H7 (cell line): ENCODE measurements around the gene OPTC. TPM values are rescaled to one million over a fixed set of nuclear protein-coding genes. Genes with fewer than 3 reads are reported as not detected.

ENCODE experiments used
- DNase-seq: peaks from one replicate; pipeline ENCODE4 v3.0.0; 2012
- H3K27me3 ChIP-seq: 2 replicates; pipeline ENCODE4 v1.6.0; 2011; ENCODE audit warnings: mild to moderate bottlenecking, low read length; ENCODE audit not compliant: control insufficient read depth, insufficient read depth
- H3K36me3 ChIP-seq: replicated peaks from 2 replicates; pipeline ENCODE4 v1.5.1; 2011; ENCODE audit warnings: low read length; ENCODE audit not compliant: control insufficient read depth, insufficient read depth
- H3K4me3 ChIP-seq: 2 replicates; pipeline ENCODE4 v1.5.1; 2011; ENCODE audit warnings: low read depth, mild to moderate bottlenecking, control low read depth, low read length, moderate library complexity; ENCODE audit not compliant: insufficient read depth
- total RNA-seq: library from RNA; depleted of rRNA; stranded (reverse); fragments of >200 nt; shearing (Covaris generic); gene quantifications from 2 replicates; pipeline ENCODE4 v1.2.3, GENCODE V29; 2014

The OPTC gene
- total RNA-seq, 1 experiment from 2014 or later: 0.80 TPM

DNA sequence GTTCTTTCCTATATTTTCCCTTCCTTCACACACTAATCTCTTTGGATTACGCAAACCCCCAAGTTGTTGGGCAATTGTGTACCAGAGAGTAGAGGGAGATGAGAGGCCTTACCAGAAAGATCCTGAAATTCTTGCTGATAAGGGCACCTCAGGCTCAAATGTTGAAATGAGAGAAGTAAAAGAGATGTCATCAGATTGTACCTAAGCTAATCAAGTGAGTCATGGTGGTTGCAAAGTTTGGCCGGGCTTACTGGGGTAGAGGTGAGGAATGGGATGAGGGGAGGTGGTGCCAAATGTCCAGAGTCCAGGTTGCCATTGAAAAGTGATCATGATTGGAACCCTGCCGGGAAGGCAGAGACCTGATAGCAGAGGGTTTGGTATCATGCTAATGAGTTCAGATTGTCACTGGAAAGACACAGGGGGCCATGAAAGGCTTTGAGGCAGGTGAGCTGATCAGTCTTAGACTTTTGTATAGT is 43.1 kb downstream of the OPTC start:
- no peak for DNase-seq
- Histone ChIP-seq H3K36me3 (no peaks in the 10 kb centered on the region), H3K27me3 (no peaks in the 10 kb centered on the region), H3K4me3 (no peak overlapping the region)

DNA sequence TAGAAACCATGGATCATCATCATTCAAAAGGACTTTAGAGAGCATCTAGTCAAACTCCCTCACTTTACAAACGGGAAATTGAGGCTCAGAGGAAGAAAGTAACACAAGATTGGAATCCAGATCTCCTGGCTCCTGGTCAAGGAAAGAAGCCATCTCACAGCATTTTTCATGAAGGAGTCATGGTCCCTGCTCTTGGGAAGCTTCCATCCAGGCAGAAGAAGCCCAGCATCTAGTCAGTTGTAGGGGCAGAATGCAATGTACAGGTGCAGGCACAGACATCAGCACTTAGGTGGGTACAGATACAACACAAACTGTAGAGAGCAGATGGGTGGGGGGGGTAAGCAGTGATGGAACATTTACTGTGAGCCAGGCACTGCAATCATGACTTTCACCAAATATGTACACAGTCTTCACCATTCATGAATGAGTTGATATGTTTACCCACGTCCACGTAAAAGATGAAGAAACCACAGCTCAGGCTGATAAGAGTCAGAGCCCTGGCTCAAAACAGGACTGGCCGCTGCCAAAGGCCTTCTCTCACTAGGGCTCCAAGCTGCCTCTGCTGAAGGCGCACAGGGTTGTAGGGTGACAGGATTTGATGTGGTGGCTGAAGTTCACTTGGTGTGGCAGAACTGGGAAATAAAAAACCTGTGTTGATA is 44.0 kb downstream of the OPTC start:
- no peak for DNase-seq
- Histone ChIP-seq H3K36me3 (no peaks in the 10 kb centered on the region), H3K27me3 (no peaks in the 10 kb centered on the region), H3K4me3 (no peak overlapping the region)

DNA sequence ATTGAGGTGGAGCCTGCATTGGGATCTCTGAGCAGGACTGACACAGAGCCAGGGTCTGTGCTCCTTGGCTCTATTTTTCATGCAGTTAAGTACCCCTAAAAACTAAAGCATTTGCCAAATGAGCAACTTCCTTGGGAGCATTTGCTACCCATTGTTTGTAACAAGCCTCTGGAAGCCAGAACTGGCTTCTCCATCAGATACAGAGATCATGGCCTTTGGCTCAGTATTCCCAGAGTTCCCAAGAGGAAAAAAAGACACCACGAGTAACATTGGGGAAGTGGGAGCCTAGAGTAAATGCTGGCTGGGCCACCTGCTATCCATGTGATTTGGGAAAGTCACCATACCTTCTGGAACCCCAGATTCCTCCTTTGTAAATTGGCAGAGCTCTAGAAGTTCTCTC is 44.8 kb downstream of the OPTC start:
- Histone ChIP-seq H3K4me3 (no peak overlapping the region), H3K36me3 (no peaks in the 10 kb centered on the region), H3K27me3 (no peaks in the 10 kb centered on the region)
- no peak for DNase-seq

DNA sequence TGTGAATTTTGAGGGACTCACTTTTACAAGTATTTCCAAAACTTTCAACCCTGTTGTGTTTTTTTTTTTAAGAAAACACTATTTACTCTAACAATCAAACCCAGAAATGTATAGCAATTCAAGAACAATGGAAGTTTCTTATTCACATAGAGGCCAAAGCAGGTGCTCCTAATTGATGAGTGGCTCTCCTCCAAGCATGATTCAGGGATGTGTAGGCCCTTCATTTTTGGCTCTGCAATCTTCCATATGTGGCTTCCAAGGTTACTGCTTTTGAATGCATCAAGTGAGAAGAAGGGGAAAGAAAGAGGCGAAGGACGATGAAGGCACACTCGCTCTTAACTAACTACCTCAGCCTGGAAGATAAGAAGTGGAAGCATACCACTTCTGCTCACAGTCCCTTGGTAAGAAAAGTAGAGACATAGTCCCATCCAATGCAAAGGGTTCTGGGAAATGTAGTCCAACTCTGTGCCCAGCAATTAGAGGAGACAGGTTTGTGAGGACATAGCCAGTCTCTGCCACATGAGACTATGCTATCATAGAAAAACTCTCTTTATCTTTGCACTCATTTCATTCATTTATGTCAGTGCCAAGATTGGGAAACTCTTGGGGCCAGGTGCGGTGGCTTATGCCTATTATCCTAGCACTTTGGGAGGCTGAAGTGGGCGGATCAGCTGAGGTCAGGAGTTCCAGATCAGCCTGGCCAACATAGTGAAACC is 46.0 kb downstream of the OPTC start:
- Histone ChIP-seq H3K27me3 (no peaks in the 10 kb centered on the region), H3K36me3 (no peaks in the 10 kb centered on the region), H3K4me3 (no peak overlapping the region)
- no peak for DNase-seq

DNA sequence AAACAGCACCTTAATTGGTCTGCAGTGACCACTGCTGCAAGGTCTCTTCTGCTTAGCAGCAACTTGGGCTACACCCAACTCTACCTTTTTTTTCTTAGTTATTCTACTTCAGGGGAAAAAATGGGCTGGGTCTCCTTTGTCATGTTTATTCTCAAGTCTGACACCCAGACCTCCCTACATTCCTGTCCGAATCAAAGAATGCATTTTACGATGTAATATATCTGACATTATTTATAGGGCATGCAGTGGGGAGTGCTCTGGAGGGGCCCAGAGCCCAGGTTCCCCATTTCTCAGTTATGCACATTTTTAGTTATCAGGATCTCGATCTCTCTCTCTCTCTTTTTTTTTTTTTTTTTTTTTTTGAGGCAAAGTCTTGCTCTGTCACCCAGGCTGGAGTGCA is 50.5 kb downstream of the OPTC start:
- DNase-seq: no peak
- Histone ChIP-seq H3K27me3 (no peaks in the 10 kb centered on the region), H3K4me3 (no peak overlapping the region), H3K36me3 (no peaks in the 10 kb centered on the region)

DNA sequence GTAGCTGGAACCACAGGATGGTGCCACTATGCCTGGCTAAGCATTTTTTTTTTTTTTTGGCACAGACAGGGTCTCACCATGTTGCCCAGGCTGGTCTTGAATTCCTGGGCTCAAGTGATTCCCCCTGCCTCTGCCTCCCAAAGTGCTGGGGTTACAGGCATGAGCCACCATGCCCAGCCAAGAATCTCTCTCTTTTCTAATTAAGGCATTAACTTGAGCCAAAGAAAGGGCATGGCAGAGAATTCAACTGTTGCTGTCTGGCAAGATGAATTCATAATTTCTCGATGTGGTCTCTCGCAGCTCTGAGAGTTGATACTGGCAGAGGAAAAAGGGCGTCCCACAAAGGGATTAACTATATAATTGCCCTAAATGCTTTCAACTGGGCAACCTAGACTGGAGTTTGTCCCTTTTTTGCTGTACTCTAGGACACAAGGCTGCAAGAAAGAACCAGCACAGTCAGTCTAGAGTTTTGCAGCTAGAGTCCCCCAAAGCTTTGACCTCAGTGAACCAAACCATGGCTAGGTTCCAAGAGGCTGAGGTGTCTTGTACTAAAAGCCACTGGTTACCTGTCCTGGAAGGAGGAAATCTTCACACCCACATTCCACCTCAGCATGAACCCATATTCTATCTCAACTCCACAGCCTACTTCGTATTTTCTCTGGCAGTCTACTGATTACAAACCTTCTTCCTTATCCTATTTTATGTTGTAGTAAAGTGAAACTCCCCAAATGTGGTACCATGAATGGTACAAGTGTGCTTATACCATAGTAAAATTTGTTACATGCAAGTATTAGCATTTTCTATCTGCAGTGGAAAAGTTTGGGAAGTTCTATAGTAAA is 51.2 kb downstream of the OPTC start:
- DNase-seq: no peak
- H3K36me3 ChIP-seq: no peaks in the 10 kb centered on the region
- H3K27me3 ChIP-seq: no peaks in the 10 kb centered on the region
- no peak overlapping the region for H3K4me3 ChIP-seq

DNA sequence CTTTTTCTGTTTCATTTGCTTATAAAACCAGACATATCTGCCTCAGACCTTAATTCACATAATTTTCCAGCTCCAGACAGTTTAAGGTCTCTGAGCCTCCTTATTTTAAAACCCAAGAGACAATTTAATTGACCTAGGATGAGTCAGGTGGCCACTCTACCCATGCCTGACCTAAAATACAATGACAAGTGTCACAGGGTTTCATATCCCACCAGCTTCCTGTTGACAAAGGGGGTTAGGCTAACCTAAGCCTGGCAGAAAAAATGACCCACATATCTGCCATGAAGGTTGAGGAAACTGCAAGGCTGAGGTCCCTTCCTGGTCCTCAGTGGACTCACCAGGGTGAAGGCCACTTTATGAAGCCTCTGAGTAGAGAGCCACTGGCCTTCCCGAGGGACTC is 52.3 kb downstream of the OPTC start:
- Histone ChIP-seq H3K36me3 (no peaks in the 10 kb centered on the region), H3K4me3 (no peak overlapping the region)

DNA sequence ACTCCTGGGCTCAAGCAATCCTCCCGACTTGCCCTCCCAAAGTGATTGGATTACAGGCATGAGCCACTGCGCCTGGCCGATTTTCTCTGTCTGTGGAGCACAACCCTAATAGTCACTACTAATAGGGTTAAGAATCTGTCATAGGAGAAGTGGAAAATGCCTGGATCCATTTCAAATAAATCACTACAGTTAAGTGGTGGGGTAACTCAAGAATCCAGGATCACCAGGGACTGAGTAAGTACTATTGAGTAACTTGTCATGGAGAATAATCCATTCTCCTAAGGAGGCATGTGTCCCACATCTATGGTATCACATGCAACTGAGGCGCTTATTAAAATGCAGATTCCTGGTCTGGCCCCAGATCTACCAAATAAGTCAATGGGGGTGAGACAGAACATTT is 53.2 kb downstream of the OPTC start:
- Histone ChIP-seq H3K4me3 (no peak overlapping the region), H3K36me3 (no peaks in the 10 kb centered on the region), H3K27me3 (no peaks in the 10 kb centered on the region)
- DNase-seq: no peak

More for the DNA sequence above, 52.3 kb downstream of the OPTC start:
- DNase-seq: no peak
- H3K27me3 ChIP-seq: no peaks in the 10 kb centered on the region

DNA sequence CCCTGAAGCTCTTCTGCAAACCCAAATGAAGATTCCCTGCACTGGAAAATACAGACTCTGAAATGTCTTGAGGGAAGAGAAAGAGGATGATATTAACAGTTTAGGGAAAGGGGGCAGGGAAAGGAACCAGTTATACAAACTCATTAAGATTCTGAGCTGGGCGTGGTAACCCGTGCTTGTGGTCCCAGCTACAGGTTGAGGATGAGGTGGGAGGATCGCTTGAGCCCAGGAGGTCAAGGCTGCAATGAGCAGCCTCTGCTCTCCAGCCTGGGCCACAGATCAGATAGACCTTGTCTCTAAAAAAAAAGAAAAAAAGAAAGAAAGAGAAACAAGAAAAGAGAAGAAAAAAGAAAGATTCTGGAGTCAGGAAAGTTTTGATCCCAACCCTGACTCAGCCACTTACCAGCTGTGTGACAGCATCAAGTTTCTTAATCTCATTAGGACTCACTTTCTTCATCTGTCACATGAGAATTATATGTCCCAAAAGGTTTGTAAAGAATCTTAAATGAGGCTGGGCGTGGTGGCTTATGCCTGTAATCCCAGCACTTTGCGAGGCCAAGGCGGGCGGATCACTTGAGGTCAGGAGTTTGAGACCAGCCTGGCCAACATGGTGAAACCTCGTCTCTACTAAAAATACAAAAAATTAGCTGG is 53.9 kb downstream of the OPTC start:
- Histone ChIP-seq H3K4me3 (no peak overlapping the region), H3K27me3 (no peaks in the 10 kb centered on the region), H3K36me3 (no peaks in the 10 kb centered on the region)
- DNase-seq: no peak

DNA sequence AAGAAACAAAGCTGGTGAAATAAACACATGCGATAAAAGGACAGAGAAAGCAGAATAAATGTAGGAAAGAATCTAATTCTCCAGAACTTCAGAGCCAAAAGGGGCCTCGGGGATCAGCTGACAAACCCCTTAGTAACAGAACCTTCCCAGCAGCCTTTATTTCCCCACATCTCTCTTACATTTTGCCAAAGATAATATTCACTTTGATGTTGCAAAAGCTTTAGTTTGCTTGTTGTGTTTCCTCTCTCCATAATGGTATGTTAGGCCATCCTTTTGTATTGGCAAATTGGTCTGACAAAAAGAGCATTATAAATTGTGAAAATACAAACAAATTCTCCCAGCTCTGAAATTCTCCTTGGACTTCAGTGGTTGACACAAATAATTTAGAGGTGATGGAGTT is 54.9 kb downstream of the OPTC start:
- DNase-seq: no peak
- Histone ChIP-seq H3K27me3 (no peaks in the 10 kb centered on the region), H3K4me3 (no peak overlapping the region)

DNA sequence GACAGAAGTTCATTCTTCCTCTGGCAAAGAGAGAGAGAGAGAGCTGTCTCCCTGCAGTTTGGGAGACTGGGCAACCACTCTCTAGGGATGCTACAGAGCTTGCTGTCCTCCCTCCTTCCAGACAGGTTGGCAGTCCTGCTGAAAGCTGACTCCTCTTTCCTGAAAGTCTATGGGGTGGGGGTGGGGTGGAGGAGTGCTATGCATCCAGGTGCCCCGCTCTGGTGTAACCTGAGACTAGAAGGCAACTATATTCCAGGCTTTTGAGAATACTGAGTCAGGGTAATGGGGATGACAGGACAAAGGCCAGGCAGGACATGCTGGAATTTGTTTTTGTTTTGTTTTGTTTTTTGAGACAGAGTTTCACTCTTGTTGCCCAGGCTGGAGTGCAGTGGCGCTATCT is 55.4 kb downstream of the OPTC start:
- H3K4me3 ChIP-seq: no peak overlapping the region
- no peaks in the 10 kb centered on the region for H3K36me3 ChIP-seq
- no peaks in the 10 kb centered on the region for H3K27me3 ChIP-seq
- DNase-seq: peak; percentile 71

More for the DNA sequence above, 54.9 kb downstream of the OPTC start:
- no peaks in the 10 kb centered on the region for H3K36me3 ChIP-seq

DNA sequence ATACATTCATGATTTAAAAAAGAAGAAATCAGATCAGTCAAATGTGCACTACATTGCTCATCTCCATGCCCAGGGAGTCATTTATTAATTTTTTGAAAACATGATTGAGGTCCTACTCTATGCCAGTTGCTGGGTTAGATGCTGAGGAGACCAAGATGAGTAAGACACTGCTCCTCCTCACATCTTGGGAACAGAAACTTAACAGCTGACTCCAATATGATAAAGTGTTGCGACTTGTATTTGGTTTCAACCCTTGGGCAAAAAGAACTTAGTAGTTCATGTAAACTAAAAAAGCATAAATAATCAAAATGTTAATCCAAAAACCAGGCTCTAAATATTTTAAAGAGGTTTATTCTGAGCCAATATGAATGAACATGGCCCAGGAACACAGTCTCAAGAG is 56.9 kb downstream of the OPTC start:
- Histone ChIP-seq H3K36me3 (no peaks in the 10 kb centered on the region), H3K27me3 (no peaks in the 10 kb centered on the region), H3K4me3 (no peak overlapping the region)
- DNase-seq: no peak

DNA sequence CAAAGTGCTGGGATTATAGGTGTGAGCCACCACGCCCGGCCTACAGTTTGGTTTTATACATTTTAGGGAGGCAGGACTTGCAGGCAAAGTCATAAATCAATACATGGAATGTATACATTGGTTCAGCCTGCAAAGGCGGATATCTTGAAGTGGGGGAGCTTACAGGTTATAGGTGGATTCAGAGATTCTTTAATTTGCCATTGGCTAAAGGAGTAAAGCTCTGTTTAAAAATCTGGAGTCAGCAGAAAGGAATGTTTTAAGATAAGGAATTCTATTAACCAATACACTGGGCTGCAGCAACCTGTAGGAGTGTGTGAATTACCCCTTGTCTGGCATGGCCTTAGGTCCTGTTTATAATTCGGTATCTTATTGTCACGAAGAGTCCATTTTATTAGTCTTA is 57.6 kb downstream of the OPTC start:
- Histone ChIP-seq H3K4me3 (no peak overlapping the region), H3K36me3 (no peaks in the 10 kb centered on the region), H3K27me3 (no peaks in the 10 kb centered on the region)
- no peak for DNase-seq

DNA sequence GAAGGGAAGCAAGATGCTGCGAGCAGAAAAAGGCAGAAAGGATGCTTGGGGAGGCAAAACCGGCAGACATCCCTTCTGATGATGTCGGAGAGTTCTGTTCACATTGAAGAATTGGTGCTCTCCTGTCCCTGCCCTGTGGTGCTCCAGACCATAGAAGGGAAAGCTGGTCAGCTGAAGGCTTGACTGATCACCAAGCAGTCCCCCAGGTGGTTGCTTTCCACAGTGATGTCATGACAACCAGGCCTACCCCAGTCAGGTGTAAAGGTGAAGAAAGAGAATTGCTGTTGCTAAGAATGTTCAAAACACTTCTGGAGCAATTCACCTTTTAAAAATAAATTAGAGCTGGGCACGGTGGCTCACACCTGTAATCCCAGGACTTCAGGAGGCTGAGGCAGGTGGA is 59.5 kb downstream of the OPTC start:
- DNase-seq: no peak
- Histone ChIP-seq H3K27me3 (no peaks in the 10 kb centered on the region), H3K4me3 (no peak overlapping the region), H3K36me3 (no peaks in the 10 kb centered on the region)
